GM18520 (cell line): Measurements from ENCODE around the gene SCFD2.

ENCODE experiments used
- ATAC-seq: cut with Tn5 transposase; IDR thresholded peaks from one replicate; pipeline ENCODE4 v1.9.1; 2021; ENCODE audit not compliant: unreplicated experiment

SCFD2 gene

GRCh38 chr4:52904421-52904820 is 461.4 kb downstream of the SCFD2 start:
- no peak for ATAC-seq

- no peak for ATAC-seq
Measured at GRCh38 chr4:52903273-52903672, 462.6 kb downstream of the SCFD2 start.

GRCh38 chr4:52894443-52894842 is 471.4 kb downstream of the SCFD2 start:
- ATAC-seq, result no peak

GRCh38 chr4:52892880-52893279 is 473.0 kb downstream of the SCFD2 start:
- ATAC-seq, result no peak

GRCh38 chr4:52891743-52892142 is 474.1 kb downstream of the SCFD2 start:
- ATAC-seq, result no peak

GRCh38 chr4:52890521-52890791 is 475.4 kb downstream of the SCFD2 start:
- ATAC-seq, result no peak

- ATAC-seq, result no peak
Measured at GRCh38 chr4:52889778-52890520, 475.9 kb downstream of the SCFD2 start.

- no peak for ATAC-seq
Measured at GRCh38 chr4:52889354-52889753, 476.5 kb downstream of the SCFD2 start.

- no peak for ATAC-seq
Measured at GRCh38 chr4:52884994-52885393, 480.9 kb downstream of the SCFD2 start.

- no peak for ATAC-seq
Measured at GRCh38 chr4:52883707-52884669, 481.9 kb downstream of the SCFD2 start.

- ATAC-seq, result no peak
Measured at GRCh38 chr4:52883183-52883621, 482.7 kb downstream of the SCFD2 start.

GRCh38 chr4:52880994-52881393 is 484.9 kb downstream of the SCFD2 start:
- ATAC-seq, result no peak

- ATAC-seq, result no peak
Measured at GRCh38 chr4:52879471-52879870, 486.4 kb downstream of the SCFD2 start.

- ATAC-seq, result no peak
Measured at GRCh38 chr4:52877694-52878093, 488.2 kb downstream of the SCFD2 start.

- ATAC-seq, result no peak
Measured at GRCh38 chr4:52877036-52877435, 488.8 kb downstream of the SCFD2 start.

- ATAC-seq, result no peak
Measured at GRCh38 chr4:52876069-52876468, 489.8 kb downstream of the SCFD2 start.

- no peak for ATAC-seq
Measured at GRCh38 chr4:52874948-52875347, 490.9 kb downstream of the SCFD2 start.

GRCh38 chr4:52873861-52874343 is 492.0 kb downstream of the SCFD2 start:
- no peak for ATAC-seq

GRCh38 chr4:52873191-52873590 is 492.7 kb downstream of the SCFD2 start:
- no peak for ATAC-seq

GRCh38 chr4:52870225-52870624 is 495.6 kb downstream of the SCFD2 start:
- no peak for ATAC-seq

- no peak for ATAC-seq
Measured at GRCh38 chr4:52869656-52870055, 496.2 kb downstream of the SCFD2 start.

GRCh38 chr4:52869196-52869595 is 496.7 kb downstream of the SCFD2 start:
- no peak for ATAC-seq
